HCT116 (cell line): ENCODE results near the gene TMEM254. TPM values are rescaled to one million over a fixed set of nuclear protein-coding genes. Genes with fewer than 3 reads are reported as not detected.

Source experiments
- ATAC-seq: fragments of 200-7000 bp; cut with Tn5 transposase; 2 replicates; pipeline ENCODE4 v1.9.1; 2020; ENCODE audit warnings: mild to moderate bottlenecking, moderate library complexity
- BruUV-seq: library from RNA; stranded (reverse); fragments of 400-500 nt; replicated peaks from 2 replicates; lab custom pipeline; 2021; lab: Mats Ljungman, UMichigan
- CTCF ChIA-PET: fragments of 300-600 bp; sonication (Branson Sonifier 250); formaldehyde crosslinking; loops from one replicate; lab custom pipeline; 2021; ENCODE audit warnings: antibody characterized with exemption; lab: Charles Lee
- POLR2A ChIA-PET: fragments of 300-600, 350-600 bp; sonication (Branson Sonifier 250); formaldehyde crosslinking; loops from one replicate; lab custom pipeline; 2021; ENCODE audit warnings: antibody characterized with exemption; lab: Charles Lee
- RAD21 ChIA-PET, 2 experiments: fragments of 300-600 bp; sonication (Branson Sonifier 250); formaldehyde crosslinking; loops; one replicate each; lab custom pipeline; 2023; ENCODE audit warnings: low total read pairs in 2 of 2; ENCODE audit not compliant: uncharacterized antibody in 2 of 2, unreplicated experiment in 2 of 2, low non-redundant PET in 1 of 2; lab: Charles Lee
- DNase-seq: peaks from one replicate; pipeline ENCODE4 v3.0.0-alpha.2; 2010; ENCODE audit warnings: low read depth, low spot score
- H2AFZ ChIP-seq: fragments of 200-600 bp; shearing (Covaris generic), sonication (generic); 2 replicates; pipeline ENCODE4 v1.6.1; 2017; ENCODE audit warnings: low read depth, mixed run types, mixed read lengths, antibody characterized with exemption, low read length; ENCODE audit not compliant: poor library complexity, severe bottlenecking
- H3K27ac ChIP-seq: 2 replicates; pipeline ENCODE4 v1.5.1; 2012; ENCODE audit warnings: low read depth, low read length
- H3K27me3 ChIP-seq: fragments of 200-600 bp; sonication (generic); 2 replicates; pipeline ENCODE4 v1.6.1; 2016; ENCODE audit warnings: mixed run types, low read length, mixed read lengths; ENCODE audit not compliant: insufficient read depth
- H3K36me3 ChIP-seq, 2 experiments: fragments of 200-500 bp in 1 of 2; fragments of 200-600 bp in 1 of 2; sonication (Bioruptor generic) in 1 of 2; sonication (generic) in 1 of 2; 2 replicates each; pipeline versions ENCODE4 v1.5.1 to v1.6.1; 2014 to 2016; ENCODE audit warnings: low read length in 2 of 2, inconsistent platforms in 1 of 2, mixed read lengths in 1 of 2, mixed run types in 1 of 2; ENCODE audit not compliant: insufficient read depth in 2 of 2, control insufficient read depth in 1 of 2
- H3K4me1 ChIP-seq, 2 experiments: fragments of 200-600 bp in 1 of 2; sonication (generic) in 1 of 2; 2 replicates each; pipeline versions ENCODE4 v1.5.1 to v1.6.1; 2012 to 2017; ENCODE audit warnings: low read length in 2 of 2, inconsistent platforms in 1 of 2, mild to moderate bottlenecking in 1 of 2, mixed read lengths in 1 of 2, mixed run types in 1 of 2, moderate library complexity in 1 of 2; ENCODE audit not compliant: insufficient read depth in 2 of 2, control insufficient read depth in 1 of 2
- H3K4me2 ChIP-seq: fragments of 200-600 bp; sonication (generic); 2 replicates; pipeline ENCODE4 v1.6.1; 2017; ENCODE audit warnings: mixed run types, low read length, mixed read lengths
- H3K4me3 ChIP-seq, 2 experiments: fragments of 200-600 bp in 1 of 2; sonication (generic) in 1 of 2; replicated peaks in 1 of 2; 2 replicates each; pipeline ENCODE4 v1.5.1; 2011 to 2016; ENCODE audit warnings: low read length in 2 of 2, control low read depth in 1 of 2, low read depth in 1 of 2, mild to moderate bottlenecking in 1 of 2, mixed read lengths in 1 of 2, mixed run types in 1 of 2
- H3K79me2 ChIP-seq: fragments of 200-600 bp; sonication (generic); 2 replicates; pipeline ENCODE4 v1.6.1; 2017; ENCODE audit warnings: mild to moderate bottlenecking, mixed run types, low read length, moderate library complexity, mixed read lengths; ENCODE audit not compliant: insufficient read depth
- H3K9ac ChIP-seq: fragments of 200-600 bp; sonication (generic); 2 replicates; pipeline ENCODE4 v1.6.1; 2016; ENCODE audit warnings: low read length, mixed read lengths
- H3K9me2 ChIP-seq: fragments of 200-600 bp; sonication (generic), shearing (Covaris generic); 2 replicates; pipeline ENCODE4 v1.6.1; 2017; ENCODE audit warnings: mixed run types, mild to moderate bottlenecking, moderate library complexity; ENCODE audit not compliant: insufficient read depth
- H3K9me3 ChIP-seq, 2 experiments: fragments of 200-500 bp in 1 of 2; fragments of 200-600 bp in 1 of 2; sonication (Bioruptor generic) in 1 of 2; sonication (generic) in 1 of 2; 2 replicates each; pipeline ENCODE4 v1.6.1; 2014 to 2017; ENCODE audit warnings: low read length in 2 of 2, mixed read lengths in 2 of 2, inconsistent platforms in 1 of 2, low read depth in 1 of 2, mild to moderate bottlenecking in 1 of 2, mixed run types in 1 of 2, moderate library complexity in 1 of 2; ENCODE audit not compliant: control insufficient read depth in 1 of 2, insufficient read depth in 1 of 2
- H4K20me1 ChIP-seq: fragments of 200-600 bp; sonication (generic), shearing (Covaris generic); 2 replicates; pipeline ENCODE4 v1.6.1; 2017; ENCODE audit warnings: mixed run types, mild to moderate bottlenecking, moderate library complexity; ENCODE audit not compliant: insufficient read depth
- CBX3 ChIP-seq: IDR thresholded peaks from 2 replicates; pipeline ENCODE4 v1.6.1; 2012; ENCODE audit warnings: low read depth
- CEBPB ChIP-seq: IDR thresholded peaks from 2 replicates; pipeline ENCODE4 v1.6.1; 2012; ENCODE audit warnings: low read depth
- EGR1 ChIP-seq: IDR thresholded peaks from 2 replicates; pipeline ENCODE4 v1.6.1; 2012; ENCODE audit warnings: low read depth
- ELF1 ChIP-seq: IDR thresholded peaks from 2 replicates; pipeline ENCODE4 v1.6.1; 2012; ENCODE audit warnings: low read depth, borderline replicate concordance
- EZH2 ChIP-seq: fragments of 200-600 bp; sonication (generic); IDR thresholded peaks from 2 replicates; pipeline ENCODE4 v1.6.1; 2017; ENCODE audit warnings: antibody characterized with exemption, mixed run types
- FOSL1 ChIP-seq: IDR thresholded peaks from 2 replicates; pipeline ENCODE4 v1.6.1; 2012; ENCODE audit warnings: low read depth
- POLR2AphosphoS5 ChIP-seq: IDR thresholded peaks from 2 replicates; pipeline ENCODE4 v1.6.1; 2011; ENCODE audit warnings: mild to moderate bottlenecking, low read depth, low read length, moderate library complexity
- RAD21 ChIP-seq: IDR thresholded peaks from 2 replicates; pipeline ENCODE4 v1.6.1; 2012; ENCODE audit warnings: low read depth, mild to moderate bottlenecking
- SIN3A ChIP-seq: IDR thresholded peaks from 2 replicates; pipeline ENCODE4 v1.6.1; 2012; ENCODE audit warnings: low read depth
- SP1 ChIP-seq: IDR thresholded peaks from 2 replicates; pipeline ENCODE4 v1.6.1; 2012; ENCODE audit warnings: low read depth
- SRF ChIP-seq: IDR thresholded peaks from 2 replicates; pipeline ENCODE4 v1.6.1; 2012; ENCODE audit warnings: low read depth
- TCF7L2 ChIP-seq: IDR thresholded peaks from 2 replicates; pipeline ENCODE4 v1.7.0; 2011; ENCODE audit warnings: borderline replicate concordance, inconsistent platforms; ENCODE audit not compliant: insufficient read depth, insufficient read length; ENCODE audit errors: extremely low read depth
- ZFX ChIP-seq: fragments of 450-650 bp; IDR thresholded peaks from 2 replicates; pipeline ENCODE4 v1.6.1; 2017
- ZNF274 ChIP-seq: fragments of 200-500 bp; sonication (Bioruptor generic); IDR thresholded peaks from 2 replicates; pipeline ENCODE4 v1.6.1; 2014; ENCODE audit warnings: mild to moderate bottlenecking, low read depth, low read length, inconsistent platforms
- intact Hi-C: fragments of 100-400 bp; cut with micrococcal nuclease; formaldehyde crosslinking; loops from 2 replicates; pipeline ENCODE4 v1.10.0; 2022
- total RNA-seq: library from RNA; stranded (reverse); gene quantifications from one replicate; pipeline ENCODE4 v1.2.1, GENCODE V29; 2021; ENCODE audit not compliant: unreplicated experiment
- TF ChIP-seq, protein P1 (sequence below): IDR thresholded peaks from 2 replicates; pipeline ENCODE4 v1.6.1; 2012; ENCODE audit warnings: low read depth
- TF ChIP-seq, protein P2 (sequence below): IDR thresholded peaks from 2 replicates; pipeline ENCODE4 v1.6.1; 2012
- TF ChIP-seq, protein P3 (sequence below), 3 experiments: fragments of 200-600 bp in 1 of 3; sonication (generic) in 1 of 3; IDR thresholded peaks in 2 of 3; conservative IDR thresholded peaks in 1 of 3; 2 replicates each; pipeline ENCODE4 v1.5.1; 2012 to 2017; ENCODE audit warnings: low read depth in 2 of 3, low read length in 2 of 3, antibody characterized with exemption in 1 of 3, borderline replicate concordance in 1 of 3, control low read depth in 1 of 3, mild to moderate bottlenecking in 1 of 3, mixed read lengths in 1 of 3, mixed run types in 1 of 3, moderate library complexity in 1 of 3; ENCODE audit not compliant: insufficient read depth in 1 of 3

TMEM254 gene
- total RNA-seq, 1 experiment from 2014 or later, result 12.1 TPM

DNA sequence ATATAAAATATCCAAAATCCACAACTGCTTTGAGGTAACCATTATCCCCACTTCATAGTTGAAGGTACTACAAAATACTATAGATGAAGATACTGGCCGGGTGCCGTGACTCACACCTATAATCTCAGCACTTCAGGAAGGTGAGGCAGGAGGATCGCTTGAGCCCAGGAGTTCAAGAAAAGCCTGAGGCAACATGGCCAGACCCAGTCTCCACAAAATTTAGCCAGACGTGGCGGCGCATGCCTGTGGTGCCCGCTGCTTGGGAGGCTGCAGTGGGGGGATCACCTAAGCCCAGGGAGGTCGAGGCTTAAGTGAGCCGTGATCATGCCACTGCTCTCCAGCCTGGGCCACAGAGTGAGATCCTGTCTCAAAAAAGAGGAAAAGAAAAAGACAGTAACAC, 21.7 kb downstream of the TMEM254 start:
- RAD21 ChIA-PET, result no interaction called here
- H3K36me3 ChIP-seq, result no peaks in the 10 kb centered on the region

More for the DNA sequence above, 21.7 kb downstream of the TMEM254 start:
- Histone ChIP-seq H3K4me2 (no peak overlapping the region), H3K9me3 (no peaks in the 10 kb centered on the region), H3K9me2 (no peaks in the 10 kb centered on the region), H2AFZ (no peak overlapping the region), H3K4me1 (no peaks in the 10 kb centered on the region), H4K20me1 (no peaks in the 10 kb centered on the region), H3K4me3 (no peak overlapping the region), H3K9ac (no peak overlapping the region), H3K27me3 (no peaks in the 10 kb centered on the region), H3K27ac (no peak overlapping the region), H3K79me2 (no peaks in the 10 kb centered on the region)
- intact Hi-C loops, result no loop called here
- ATAC-seq, result no peak
- no peak for TF ChIP-seq ZNF274
- no peak for TF ChIP-seq TCF7L2
- TF ChIP-seq SP1, result no peak
- TF ChIP-seq, protein P1, sequence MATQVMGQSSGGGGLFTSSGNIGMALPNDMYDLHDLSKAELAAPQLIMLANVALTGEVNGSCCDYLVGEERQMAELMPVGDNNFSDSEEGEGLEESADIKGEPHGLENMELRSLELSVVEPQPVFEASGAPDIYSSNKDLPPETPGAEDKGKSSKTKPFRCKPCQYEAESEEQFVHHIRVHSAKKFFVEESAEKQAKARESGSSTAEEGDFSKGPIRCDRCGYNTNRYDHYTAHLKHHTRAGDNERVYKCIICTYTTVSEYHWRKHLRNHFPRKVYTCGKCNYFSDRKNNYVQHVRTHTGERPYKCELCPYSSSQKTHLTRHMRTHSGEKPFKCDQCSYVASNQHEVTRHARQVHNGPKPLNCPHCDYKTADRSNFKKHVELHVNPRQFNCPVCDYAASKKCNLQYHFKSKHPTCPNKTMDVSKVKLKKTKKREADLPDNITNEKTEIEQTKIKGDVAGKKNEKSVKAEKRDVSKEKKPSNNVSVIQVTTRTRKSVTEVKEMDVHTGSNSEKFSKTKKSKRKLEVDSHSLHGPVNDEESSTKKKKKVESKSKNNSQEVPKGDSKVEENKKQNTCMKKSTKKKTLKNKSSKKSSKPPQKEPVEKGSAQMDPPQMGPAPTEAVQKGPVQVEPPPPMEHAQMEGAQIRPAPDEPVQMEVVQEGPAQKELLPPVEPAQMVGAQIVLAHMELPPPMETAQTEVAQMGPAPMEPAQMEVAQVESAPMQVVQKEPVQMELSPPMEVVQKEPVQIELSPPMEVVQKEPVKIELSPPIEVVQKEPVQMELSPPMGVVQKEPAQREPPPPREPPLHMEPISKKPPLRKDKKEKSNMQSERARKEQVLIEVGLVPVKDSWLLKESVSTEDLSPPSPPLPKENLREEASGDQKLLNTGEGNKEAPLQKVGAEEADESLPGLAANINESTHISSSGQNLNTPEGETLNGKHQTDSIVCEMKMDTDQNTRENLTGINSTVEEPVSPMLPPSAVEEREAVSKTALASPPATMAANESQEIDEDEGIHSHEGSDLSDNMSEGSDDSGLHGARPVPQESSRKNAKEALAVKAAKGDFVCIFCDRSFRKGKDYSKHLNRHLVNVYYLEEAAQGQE, result no peak
- TF ChIP-seq EGR1, result no peak
- TF ChIP-seq POLR2AphosphoS5, result no peak
- no peak for TF ChIP-seq EZH2
- no peak for TF ChIP-seq FOSL1
- no peak for TF ChIP-seq CBX3
- TF ChIP-seq, protein P2, sequence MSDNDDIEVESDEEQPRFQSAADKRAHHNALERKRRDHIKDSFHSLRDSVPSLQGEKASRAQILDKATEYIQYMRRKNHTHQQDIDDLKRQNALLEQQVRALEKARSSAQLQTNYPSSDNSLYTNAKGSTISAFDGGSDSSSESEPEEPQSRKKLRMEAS, result no peak
- no peak for TF ChIP-seq SIN3A
- no peak for TF ChIP-seq ZFX
- TF ChIP-seq, protein P3, sequence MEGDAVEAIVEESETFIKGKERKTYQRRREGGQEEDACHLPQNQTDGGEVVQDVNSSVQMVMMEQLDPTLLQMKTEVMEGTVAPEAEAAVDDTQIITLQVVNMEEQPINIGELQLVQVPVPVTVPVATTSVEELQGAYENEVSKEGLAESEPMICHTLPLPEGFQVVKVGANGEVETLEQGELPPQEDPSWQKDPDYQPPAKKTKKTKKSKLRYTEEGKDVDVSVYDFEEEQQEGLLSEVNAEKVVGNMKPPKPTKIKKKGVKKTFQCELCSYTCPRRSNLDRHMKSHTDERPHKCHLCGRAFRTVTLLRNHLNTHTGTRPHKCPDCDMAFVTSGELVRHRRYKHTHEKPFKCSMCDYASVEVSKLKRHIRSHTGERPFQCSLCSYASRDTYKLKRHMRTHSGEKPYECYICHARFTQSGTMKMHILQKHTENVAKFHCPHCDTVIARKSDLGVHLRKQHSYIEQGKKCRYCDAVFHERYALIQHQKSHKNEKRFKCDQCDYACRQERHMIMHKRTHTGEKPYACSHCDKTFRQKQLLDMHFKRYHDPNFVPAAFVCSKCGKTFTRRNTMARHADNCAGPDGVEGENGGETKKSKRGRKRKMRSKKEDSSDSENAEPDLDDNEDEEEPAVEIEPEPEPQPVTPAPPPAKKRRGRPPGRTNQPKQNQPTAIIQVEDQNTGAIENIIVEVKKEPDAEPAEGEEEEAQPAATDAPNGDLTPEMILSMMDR (IDR thresholded peaks at IDR 0.05 in 2 of 3, conservative IDR thresholded peaks at IDR 0.05 in 1 of 3; ENCODE audit: borderline replicate concordance in 1 of 3, insufficient read depth in 1 of 3, low read depth in 2 of 3, low read length in 2 of 3), result no peak
- no peak for TF ChIP-seq CEBPB
- TF ChIP-seq SRF, result no peak
- TF ChIP-seq RAD21, result no peak
- TF ChIP-seq ELF1, result no peak
- CTCF ChIA-PET, result no interaction called here
- no TSS peak for BruUV-seq
- DNase-seq, result no peak
- POLR2A ChIA-PET, result no interaction called here
